MM.1S (cell line): ENCODE measurements around the gene ATP2B2.

Experiments used
- DNase-seq: peaks from one replicate; pipeline ENCODE4 v3.0.0-alpha.2; 2015
- H2AFZ ChIP-seq: fragments of 300-600 bp; sonication (generic); 2 replicates; pipeline ENCODE4 v1.6.0; 2016; ENCODE audit warnings: antibody characterized with exemption, low read length
- H3F3A ChIP-seq: fragments of 300-600 bp; sonication (generic); 2 replicates; pipeline ENCODE4 v1.6.1; 2016; ENCODE audit warnings: mild to moderate bottlenecking, antibody characterized with exemption, low read length, moderate library complexity, mixed read lengths; ENCODE audit not compliant: insufficient read depth
- H3K27ac ChIP-seq: fragments of 300-600 bp; sonication (generic); 2 replicates; pipeline ENCODE4 v1.5.1; 2016; ENCODE audit warnings: mild to moderate bottlenecking, low read length
- H3K27me3 ChIP-seq: fragments of 300-600 bp; sonication (generic); replicated peaks from 2 replicates; pipeline ENCODE4 v1.6.0; 2016; ENCODE audit warnings: low read length; ENCODE audit not compliant: insufficient read depth
- H3K36me3 ChIP-seq: fragments of 300-600 bp; sonication (generic); replicated peaks from 2 replicates; pipeline ENCODE4 v1.6.1; 2016; ENCODE audit warnings: mild to moderate bottlenecking, low read length, mixed read lengths; ENCODE audit not compliant: insufficient read depth
- H3K4me1 ChIP-seq: fragments of 300-600 bp; sonication (generic); 2 replicates; pipeline ENCODE4 v1.6.1; 2016; ENCODE audit warnings: low read length, mixed read lengths
- H3K4me2 ChIP-seq: fragments of 300-600 bp; sonication (generic); 2 replicates; pipeline ENCODE4 v1.6.0; 2016; ENCODE audit warnings: low read depth, low read length
- H3K4me3 ChIP-seq: fragments of 300-600 bp; sonication (generic); 2 replicates; pipeline ENCODE4 v1.5.1; 2016; ENCODE audit warnings: low read length, mixed read lengths
- H3K79me2 ChIP-seq: fragments of 300-600 bp; sonication (generic); 2 replicates; pipeline ENCODE4 v1.6.1; 2016; ENCODE audit warnings: mixed run types, low read length, mixed read lengths
- H3K9ac ChIP-seq: fragments of 300-600 bp; sonication (generic); 2 replicates; pipeline ENCODE4 v1.6.1; 2016; ENCODE audit warnings: low read length, mixed read lengths
- H3K9me2 ChIP-seq: fragments of 300-600 bp; sonication (generic); replicated peaks from 2 replicates; pipeline ENCODE4 v1.6.1; 2016; ENCODE audit warnings: mild to moderate bottlenecking, low read length, mixed read lengths; ENCODE audit not compliant: insufficient read depth
- H3K9me3 ChIP-seq: fragments of 300-600 bp; sonication (generic); replicated peaks from 2 replicates; pipeline ENCODE4 v1.6.1; 2016; ENCODE audit warnings: mild to moderate bottlenecking, low read length, mixed read lengths; ENCODE audit not compliant: insufficient read depth
- H4K20me1 ChIP-seq: fragments of 300-600 bp; sonication (generic); 2 replicates; pipeline ENCODE4 v1.6.1; 2016; ENCODE audit warnings: mild to moderate bottlenecking, low read length, moderate library complexity, mixed read lengths; ENCODE audit not compliant: insufficient read depth
- EZH2 ChIP-seq: fragments of 300-600 bp; sonication (generic); optimal IDR thresholded peaks from 2 replicates; pipeline ENCODE3; 2017; ENCODE audit warnings: low read depth, mild to moderate bottlenecking, antibody characterized with exemption, low read length, mixed read lengths
- EZH2phosphoT487 ChIP-seq: fragments of 300-600 bp; sonication (generic); IDR thresholded peaks from 2 replicates; pipeline ENCODE4 v1.6.1; 2018; ENCODE audit warnings: antibody characterized with exemption, low read length
- TF ChIP-seq, protein P1 (sequence below): fragments of 300-600 bp; sonication (generic); IDR thresholded peaks from 2 replicates; pipeline ENCODE4 v1.5.1; 2016; ENCODE audit warnings: antibody characterized with exemption, low read length, mixed read lengths

ATP2B2 gene

DNA sequence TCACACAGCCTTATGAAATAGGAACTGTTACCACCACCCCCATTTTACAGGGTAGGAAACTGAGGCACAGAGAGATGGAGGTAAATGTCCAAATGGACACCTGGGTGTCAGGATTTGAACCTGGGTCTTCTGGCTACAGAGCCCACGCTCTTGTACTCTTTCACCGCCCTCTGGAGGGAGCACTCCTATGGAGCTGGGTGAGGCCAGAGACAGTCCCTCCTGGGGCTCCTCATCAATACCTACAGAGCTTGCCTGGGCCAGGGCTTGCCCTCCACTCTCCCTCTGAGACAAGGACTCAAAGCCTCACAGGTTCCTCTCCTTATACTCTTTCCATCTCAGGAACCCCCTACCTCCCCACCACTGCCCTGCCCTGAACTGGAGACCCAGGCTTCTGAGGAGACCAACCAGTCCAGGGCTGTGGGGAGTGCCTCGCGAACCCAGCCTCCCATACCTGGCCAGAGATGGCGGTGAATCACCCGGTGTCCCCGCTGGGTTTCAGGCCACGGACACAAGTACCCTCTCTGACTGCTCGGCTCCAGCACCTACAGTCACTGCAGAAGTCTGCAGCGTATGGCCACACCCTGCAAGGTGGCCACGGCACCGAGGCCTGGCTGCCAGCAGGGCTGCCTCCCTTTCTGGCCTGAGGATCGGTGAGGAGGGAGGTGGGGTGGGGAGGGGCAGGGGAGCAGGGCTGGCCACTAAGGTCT, 22.1 kb upstream of the ATP2B2 start:
- Histone ChIP-seq H3K79me2 (no peaks in the 10 kb centered on the region), H3K9me2 (no peaks in the 10 kb centered on the region), H3K27me3 (peaks cover 13% of the 10 kb centered on the region), H3K4me3 (no peak overlapping the region), H4K20me1 (no peaks in the 10 kb centered on the region), H3K4me2 (no peak overlapping the region), H3K9me3 (no peaks in the 10 kb centered on the region), H3K4me1 (no peaks in the 10 kb centered on the region), H3K9ac (no peak overlapping the region), H3K27ac (no peak overlapping the region), H3F3A (no peaks in the 10 kb centered on the region), H3K36me3 (no peaks in the 10 kb centered on the region), H2AFZ (no peak overlapping the region)
- DNase-seq, result no peak
- TF ChIP-seq EZH2phosphoT487 (no peak), EZH2 (no peak)
- TF ChIP-seq, protein P1, sequence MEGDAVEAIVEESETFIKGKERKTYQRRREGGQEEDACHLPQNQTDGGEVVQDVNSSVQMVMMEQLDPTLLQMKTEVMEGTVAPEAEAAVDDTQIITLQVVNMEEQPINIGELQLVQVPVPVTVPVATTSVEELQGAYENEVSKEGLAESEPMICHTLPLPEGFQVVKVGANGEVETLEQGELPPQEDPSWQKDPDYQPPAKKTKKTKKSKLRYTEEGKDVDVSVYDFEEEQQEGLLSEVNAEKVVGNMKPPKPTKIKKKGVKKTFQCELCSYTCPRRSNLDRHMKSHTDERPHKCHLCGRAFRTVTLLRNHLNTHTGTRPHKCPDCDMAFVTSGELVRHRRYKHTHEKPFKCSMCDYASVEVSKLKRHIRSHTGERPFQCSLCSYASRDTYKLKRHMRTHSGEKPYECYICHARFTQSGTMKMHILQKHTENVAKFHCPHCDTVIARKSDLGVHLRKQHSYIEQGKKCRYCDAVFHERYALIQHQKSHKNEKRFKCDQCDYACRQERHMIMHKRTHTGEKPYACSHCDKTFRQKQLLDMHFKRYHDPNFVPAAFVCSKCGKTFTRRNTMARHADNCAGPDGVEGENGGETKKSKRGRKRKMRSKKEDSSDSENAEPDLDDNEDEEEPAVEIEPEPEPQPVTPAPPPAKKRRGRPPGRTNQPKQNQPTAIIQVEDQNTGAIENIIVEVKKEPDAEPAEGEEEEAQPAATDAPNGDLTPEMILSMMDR, result no peak

DNA sequence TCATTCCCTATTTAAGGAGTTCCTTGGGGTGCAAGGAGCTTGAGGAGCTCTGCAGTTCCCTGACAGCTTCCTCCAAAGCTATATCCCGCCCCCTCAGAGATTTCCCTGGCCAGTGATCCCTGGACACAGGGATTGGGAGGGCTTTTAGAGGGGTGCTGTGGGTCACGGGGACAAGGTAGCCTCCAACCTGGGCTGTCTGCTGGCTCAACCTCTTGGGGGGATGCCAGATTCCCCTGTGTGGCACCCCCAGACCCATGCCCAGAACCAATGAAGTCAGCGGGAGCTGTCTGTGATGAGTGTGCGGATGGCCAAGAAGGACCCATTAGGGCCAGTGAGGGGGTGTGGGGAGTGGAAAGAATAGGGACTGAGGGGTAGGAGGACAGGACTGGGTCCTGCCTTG, 21.0 kb upstream of the ATP2B2 start:
- Histone ChIP-seq H4K20me1 (no peaks in the 10 kb centered on the region), H3K79me2 (no peaks in the 10 kb centered on the region), H3K4me2 (no peak overlapping the region), H3K27ac (no peak overlapping the region), H3K27me3 (peaks cover 13% of the 10 kb centered on the region), H3K9ac (no peak overlapping the region), H2AFZ (no peak overlapping the region), H3K9me2 (no peaks in the 10 kb centered on the region), H3K36me3 (no peaks in the 10 kb centered on the region), H3F3A (no peaks in the 10 kb centered on the region), H3K4me1 (no peaks in the 10 kb centered on the region), H3K4me3 (no peak overlapping the region), H3K9me3 (no peaks in the 10 kb centered on the region)
- no peak for DNase-seq
- TF ChIP-seq EZH2phosphoT487 (no peak), EZH2 (no peak)
- TF ChIP-seq, protein P1, result no peak

DNA sequence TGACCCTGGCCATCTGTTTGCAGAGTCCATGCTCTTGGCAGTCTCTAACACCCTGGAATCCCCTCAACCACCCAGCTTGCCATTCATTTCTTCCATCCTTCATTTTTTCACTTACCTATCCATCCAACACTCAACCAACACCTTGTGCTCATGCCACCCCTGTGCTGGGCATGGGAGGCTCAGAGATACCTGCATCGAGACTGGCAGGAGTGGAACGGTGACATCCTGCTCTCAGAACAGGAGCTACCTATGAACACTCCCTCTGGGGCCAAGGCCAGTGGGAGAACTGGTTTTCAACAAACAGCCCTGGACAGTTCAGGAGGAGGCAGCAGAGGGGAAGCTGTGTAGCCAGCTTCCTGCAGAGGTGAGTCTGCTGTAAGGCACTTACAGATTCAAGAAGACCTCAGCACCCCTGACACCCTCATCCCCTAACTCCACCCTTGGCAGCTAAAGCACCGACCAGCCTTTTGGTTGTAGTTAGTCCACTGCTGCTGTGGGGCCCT, 19.5 kb upstream of the ATP2B2 start:
- no peak overlapping the region for H3K27ac ChIP-seq
- H3K79me2 ChIP-seq, result no peaks in the 10 kb centered on the region
- no peak for DNase-seq
- H3K27me3 ChIP-seq, result peaks cover 17% of the 10 kb centered on the region
- no peaks in the 10 kb centered on the region for H3F3A ChIP-seq
- no peak overlapping the region for H2AFZ ChIP-seq
- H4K20me1 ChIP-seq, result no peaks in the 10 kb centered on the region
- H3K9me2 ChIP-seq, result no peaks in the 10 kb centered on the region
- H3K9me3 ChIP-seq, result no peaks in the 10 kb centered on the region
- no peak overlapping the region for H3K9ac ChIP-seq
- H3K4me2 ChIP-seq, result no peak overlapping the region
- TF ChIP-seq EZH2 (no peak), EZH2phosphoT487 (no peak)
- TF ChIP-seq, protein P1, result no peak
- H3K4me3 ChIP-seq, result no peak overlapping the region
- no peaks in the 10 kb centered on the region for H3K36me3 ChIP-seq
- H3K4me1 ChIP-seq, result no peaks in the 10 kb centered on the region
